Esophagus (tissue), 2 donors: ENCODE measurements around the gene ARRB2. TPM values are rescaled to one million over a fixed set of nuclear protein-coding genes. Genes with fewer than 3 reads are reported as not detected.
A peak's percentile ranks its signal among the peaks of the same experiment; 100 is the strongest.

ENCODE experiments used
- H3K27ac ChIP-seq, 2 donors: one replicate each; pipeline ENCODE4 v1.5.1; 2013; ENCODE audit warnings: low read depth in 2 of 2, mild to moderate bottlenecking in 2 of 2, inconsistent platforms in 1 of 2, low read length in 1 of 2, moderate library complexity in 1 of 2
- H3K27me3 ChIP-seq, 2 donors: one replicate each; pipeline ENCODE4 v1.6.1; 2013; ENCODE audit warnings: low read length in 2 of 2, control low read depth in 1 of 2, mild to moderate bottlenecking in 1 of 2; ENCODE audit not compliant: insufficient read depth in 2 of 2, control insufficient read depth in 1 of 2
- H3K36me3 ChIP-seq, 2 donors: one replicate each; pipeline ENCODE4 v1.6.1; 2013; ENCODE audit warnings: low read length in 1 of 2; ENCODE audit not compliant: control insufficient read depth in 2 of 2, insufficient read depth in 2 of 2
- H3K4me1 ChIP-seq, 2 donors: one replicate each; pipeline ENCODE4 v1.6.1; 2013; ENCODE audit warnings: low read length in 1 of 2; ENCODE audit not compliant: control insufficient read depth in 2 of 2, insufficient read depth in 2 of 2
- H3K4me3 ChIP-seq, 2 donors: one replicate each; pipeline ENCODE4 v1.5.1; 2013; ENCODE audit warnings: low read length in 2 of 2, mild to moderate bottlenecking in 2 of 2, low read depth in 1 of 2, moderate library complexity in 1 of 2
- H3K9me3 ChIP-seq, 2 donors: one replicate each; pipeline ENCODE4 v1.6.1; 2013; ENCODE audit warnings: mild to moderate bottlenecking in 2 of 2, low read depth in 1 of 2, low read length in 1 of 2, moderate library complexity in 1 of 2; ENCODE audit not compliant: control insufficient read depth in 2 of 2, insufficient read depth in 1 of 2
- WGBS, 2 donors: extraction: QIAGEN DNeasy Blood & Tissue Kit; methylation state at CpG; one replicate each; pipeline ENCODE4 v1.1.7; 2013; 5-methylcytosine and 5-hydroxymethylcytosine counted together
- polyA plus RNA-seq, 2 donors: library from polyadenylated mRNA; stranded (reverse); fragments of 200-250 nt; gene quantifications; one replicate each; pipeline ENCODE4 v1.2.3, GENCODE V29; 2013
- donor health status: healthy with polysubstance abuse.
- donor health status: Bipolar disorder and iron deficiency.

The ARRB2 gene
- polyA plus RNA-seq, 2 donors, result 10.6 TPM

GRCh38 chr17:4766201-4766600 is 55.8 kb downstream of the ARRB2 start:
- H3K4me1 ChIP-seq, result no peaks in the 10 kb centered on the region
- H3K27ac ChIP-seq, result peak overlapping the region in 1 of 2 donors; percentile 10
- no peaks in the 10 kb centered on the region for H3K27me3 ChIP-seq
- no peak overlapping the region for H3K4me3 ChIP-seq
- 80 to 91% methylated on average over 3 of the region's 3 CpGs for WGBS, 2 donors
- H3K9me3 ChIP-seq, result no peaks in the 10 kb centered on the region
- H3K36me3 ChIP-seq, result no peaks in the 10 kb centered on the region

- Histone ChIP-seq H3K27me3 (no peaks in the 10 kb centered on the region), H3K36me3 (no peaks in the 10 kb centered on the region), H3K27ac (no peak overlapping the region), H3K4me3 (no peak overlapping the region), H3K9me3 (no peaks in the 10 kb centered on the region), H3K4me1 (peaks cover 0 to 2% of the 10 kb centered on the region in 2 donors)
- WGBS, 2 donors, result 84 to 85% methylated on average over 9 of the region's 9 CpGs
Observed at GRCh38 chr17:4766723-4767122, 56.3 kb downstream of the ARRB2 start.

GRCh38 chr17:4768298-4768697 is 57.9 kb downstream of the ARRB2 start:
- Histone ChIP-seq H3K27me3 (no peaks in the 10 kb centered on the region), H3K27ac (no peak overlapping the region), H3K9me3 (no peaks in the 10 kb centered on the region), H3K4me1 (peaks cover 0 to 5% of the 10 kb centered on the region in 2 donors), H3K36me3 (no peaks in the 10 kb centered on the region), H3K4me3 (no peak overlapping the region)
- WGBS, 2 donors, result 79 to 83% methylated on average over 6 of the region's 6 CpGs

GRCh38 chr17:4769628-4770027 is 59.2 kb downstream of the ARRB2 start:
- WGBS, 2 donors, result 83 to 100% methylated on average over 2 of the region's 2 CpGs

More at GRCh38 chr17:4769628-4770027, 59.2 kb downstream of the ARRB2 start:
- Histone ChIP-seq H3K27ac (no peak overlapping the region), H3K9me3 (no peaks in the 10 kb centered on the region), H3K4me1 (peaks cover 0 to 5% of the 10 kb centered on the region in 2 donors), H3K4me3 (no peak overlapping the region), H3K36me3 (no peaks in the 10 kb centered on the region), H3K27me3 (peaks cover 0 to 3% of the 10 kb centered on the region in 2 donors)

Other genes with a start within 250 kb of the ARRB2 start
- 100 to 1,000 TPM in 1 of 2 donors, 10 to 100 TPM in 1; 95.3 to 238 TPM for gene SPNS2, start 211.8 kb upstream of the ARRB2 start, polyA plus RNA-seq
- 10 to 100 TPM; 32.6 to 44.8 TPM for gene MYBBP1A, start 155.2 kb upstream of the ARRB2 start, polyA plus RNA-seq
- gene GGT6, start 150.1 kb upstream of the ARRB2 start, polyA plus RNA-seq, result 10 to 100 TPM; 49.5 to 72.3 TPM
- 1 to 10 TPM in 1 of 2 donors, under 1 TPM in 1; 0.53 to 1.4 TPM for gene SMTNL2, start 126.1 kb upstream of the ARRB2 start, polyA plus RNA-seq
- under 1 TPM; 0.04 to 0.22 TPM for gene ALOX15, start 69.0 kb upstream of the ARRB2 start, polyA plus RNA-seq
- 10 to 100 TPM; 19.2 to 29.8 TPM for gene PELP1, start 6.5 kb upstream of the ARRB2 start, polyA plus RNA-seq
- 10 to 100 TPM; 29.8 to 31.1 TPM for gene MED11, start 20.8 kb downstream of the ARRB2 start, polyA plus RNA-seq
- gene ZMYND15, start 29.2 kb downstream of the ARRB2 start, polyA plus RNA-seq, result under 1 TPM; 0.82 to 0.96 TPM
- gene CXCL16, start 29.3 kb downstream of the ARRB2 start, polyA plus RNA-seq, result 10 to 100 TPM; 10.9 to 20.3 TPM
- gene TM4SF5, start 61.3 kb downstream of the ARRB2 start, polyA plus RNA-seq, result under 1 TPM in 1 of 2 donors, not detected in 1; 0.07 TPM
- 1 to 10 TPM; 1.3 to 1.5 TPM for gene VMO1, start 75.7 kb downstream of the ARRB2 start, polyA plus RNA-seq
- gene GLTPD2, start 78.3 kb downstream of the ARRB2 start, polyA plus RNA-seq, result under 1 TPM in 1 of 2 donors, not detected in 1; 0.38 TPM
- gene PSMB6, start 85.5 kb downstream of the ARRB2 start, polyA plus RNA-seq, result 100 to 1,000 TPM; 110 to 248 TPM
- 10 to 100 TPM; 66.9 to 67.4 TPM for gene PLD2, start 96.5 kb downstream of the ARRB2 start, polyA plus RNA-seq
- 100 to 1,000 TPM in 1 of 2 donors, 10 to 100 TPM in 1; 86.1 to 161 TPM for gene MINK1, start 122.7 kb downstream of the ARRB2 start, polyA plus RNA-seq
- under 1 TPM; 0.58 to 0.71 TPM for gene C17orf107, start 188.9 kb downstream of the ARRB2 start, polyA plus RNA-seq
- gene CHRNE, start 192.5 kb downstream of the ARRB2 start, polyA plus RNA-seq, result under 1 TPM; 0.16 to 0.47 TPM
- gene GP1BA, start 221.6 kb downstream of the ARRB2 start, polyA plus RNA-seq, result under 1 TPM; 0.02 to 0.12 TPM
- 10 to 100 TPM; 18.3 to 43.4 TPM for gene SLC25A11, start 229.4 kb downstream of the ARRB2 start, polyA plus RNA-seq
- 100 to 1,000 TPM in 1 of 2 donors, 10 to 100 TPM in 1; 79.5 to 149 TPM for gene RNF167, start 229.6 kb downstream of the ARRB2 start, polyA plus RNA-seq
- gene PFN1, start 237.9 kb downstream of the ARRB2 start, polyA plus RNA-seq, result 100 to 1,000 TPM; 371 to 761 TPM
- gene ENO3, start 240.5 kb downstream of the ARRB2 start, polyA plus RNA-seq, result 10 to 100 TPM in 1 of 2 donors, 1 to 10 TPM in 1; 1.7 to 10.8 TPM